ENCODE results near the gene MTPN. TPM values are rescaled to one million over a fixed set of nuclear protein-coding genes. Genes with fewer than 3 reads are reported as not detected.

Gene MTPN
- total RNA-seq, 4 donors from 2014 or later, result 116 to 128 (median 125) TPM

DNA sequence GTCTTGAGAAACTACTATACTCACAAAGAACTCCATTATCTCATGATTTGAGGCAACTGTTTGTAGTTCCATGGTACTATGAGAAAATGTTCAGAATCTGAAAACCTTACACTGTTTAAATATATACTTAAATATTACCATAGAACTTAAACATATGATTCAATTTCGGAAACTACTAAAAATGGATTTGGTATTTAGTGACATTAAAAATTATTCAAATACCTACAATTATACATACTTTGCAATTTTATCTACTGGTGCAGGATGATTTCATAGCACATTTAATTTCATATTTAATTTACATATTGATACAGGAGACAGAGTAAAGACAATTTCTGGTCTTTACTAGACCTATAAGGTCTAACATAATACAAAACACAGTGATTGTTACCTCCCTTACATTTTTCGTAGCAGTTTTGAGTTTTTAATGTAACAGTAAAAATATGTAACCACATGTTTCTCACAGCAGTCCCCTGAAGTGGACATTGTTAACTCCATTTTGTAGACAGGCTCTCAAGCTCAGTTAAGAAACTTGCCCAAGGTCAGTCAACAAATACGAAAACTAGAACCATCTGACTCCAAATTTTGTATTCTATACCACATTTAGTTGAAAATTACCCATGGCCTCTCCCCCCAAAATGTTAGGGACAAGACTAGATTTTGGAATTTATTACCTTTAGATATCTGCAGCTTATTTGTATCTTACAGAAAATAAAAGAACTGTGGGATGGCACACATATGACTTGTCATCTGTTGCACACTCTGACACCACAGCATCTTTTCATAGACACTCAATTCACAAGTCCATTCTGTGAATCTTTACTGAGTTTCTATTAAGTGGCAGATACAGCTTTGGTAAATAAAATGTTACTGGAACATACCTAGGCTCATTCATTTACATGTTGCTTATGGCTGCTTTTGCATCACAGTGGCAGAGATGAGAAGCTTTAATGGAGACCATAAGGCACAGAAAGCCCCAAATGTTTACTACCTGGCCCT lies 36.8 kb downstream of the MTPN start:
- intact Hi-C loops (cut with DNase I), result no loop called here
- Histone ChIP-seq H3K36me3 (no peaks in the 10 kb centered on the region), H3K4me3 (replicated peaks in 1 of 3) (no peak overlapping the region), H3K9me3 (no peaks in the 10 kb centered on the region), H3K27ac (no peak overlapping the region), H3K27me3 (no peaks in the 10 kb centered on the region), H3K4me1 (peaks cover 15 to 21% of the 10 kb centered on the region in 2 donors)
- DNase-seq, result no peak
- TF ChIP-seq, protein P1, sequence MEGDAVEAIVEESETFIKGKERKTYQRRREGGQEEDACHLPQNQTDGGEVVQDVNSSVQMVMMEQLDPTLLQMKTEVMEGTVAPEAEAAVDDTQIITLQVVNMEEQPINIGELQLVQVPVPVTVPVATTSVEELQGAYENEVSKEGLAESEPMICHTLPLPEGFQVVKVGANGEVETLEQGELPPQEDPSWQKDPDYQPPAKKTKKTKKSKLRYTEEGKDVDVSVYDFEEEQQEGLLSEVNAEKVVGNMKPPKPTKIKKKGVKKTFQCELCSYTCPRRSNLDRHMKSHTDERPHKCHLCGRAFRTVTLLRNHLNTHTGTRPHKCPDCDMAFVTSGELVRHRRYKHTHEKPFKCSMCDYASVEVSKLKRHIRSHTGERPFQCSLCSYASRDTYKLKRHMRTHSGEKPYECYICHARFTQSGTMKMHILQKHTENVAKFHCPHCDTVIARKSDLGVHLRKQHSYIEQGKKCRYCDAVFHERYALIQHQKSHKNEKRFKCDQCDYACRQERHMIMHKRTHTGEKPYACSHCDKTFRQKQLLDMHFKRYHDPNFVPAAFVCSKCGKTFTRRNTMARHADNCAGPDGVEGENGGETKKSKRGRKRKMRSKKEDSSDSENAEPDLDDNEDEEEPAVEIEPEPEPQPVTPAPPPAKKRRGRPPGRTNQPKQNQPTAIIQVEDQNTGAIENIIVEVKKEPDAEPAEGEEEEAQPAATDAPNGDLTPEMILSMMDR (IDR thresholded peaks at IDR 0.05), result no peak
- TF ChIP-seq POLR2A (IDR thresholded peaks at IDR 0.05), result no peak
- 98% methylated on average over 3 of the region's 3 CpGs for WGBS, 2 donors

DNA sequence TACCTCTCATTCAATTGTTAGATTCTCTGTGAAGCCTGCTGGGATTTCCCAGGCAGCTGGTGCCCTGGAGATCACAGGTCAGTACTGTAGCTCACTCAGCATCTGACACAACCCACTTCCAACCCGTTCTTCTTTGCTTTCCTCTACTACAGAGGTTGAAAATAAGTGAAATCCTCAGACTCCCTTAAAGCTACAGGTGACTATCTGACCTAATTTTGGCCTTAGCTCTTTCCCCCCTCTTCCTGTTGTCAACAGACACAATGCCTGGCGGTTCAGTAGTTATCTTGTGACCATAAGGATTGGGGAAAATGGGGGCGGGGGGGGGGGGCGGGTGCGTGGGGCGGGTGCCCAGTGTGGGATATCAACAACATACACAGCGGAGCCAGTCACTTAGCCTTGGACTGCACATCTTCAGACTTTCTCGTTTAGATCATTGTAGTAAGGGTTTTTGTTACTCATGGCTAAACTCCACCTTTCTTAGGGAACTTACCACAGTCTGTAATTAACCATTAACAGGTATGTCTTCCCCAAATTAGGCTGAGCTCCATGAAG lies 37.8 kb downstream of the MTPN start:
- peaks cover 15 to 26% of the 10 kb centered on the region in 2 donors for H3K4me1 ChIP-seq
- H3K27me3 ChIP-seq, result no peaks in the 10 kb centered on the region
- DNase-seq, result no peak
- H3K4me3 ChIP-seq (replicated peaks in 1 of 3), result no peak overlapping the region
- WGBS, 2 donors, result 60 to 69% methylated on average over 8 of the region's 8 CpGs
- no peak overlapping the region for H3K27ac ChIP-seq
- no peaks in the 10 kb centered on the region for H3K36me3 ChIP-seq
- no peak for TF ChIP-seq POLR2A (IDR thresholded peaks at IDR 0.05)
- TF ChIP-seq, protein P1 (IDR thresholded peaks at IDR 0.05), result no peak
- intact Hi-C loops (cut with DNase I), result no loop called here
- no peaks in the 10 kb centered on the region for H3K9me3 ChIP-seq

DNA sequence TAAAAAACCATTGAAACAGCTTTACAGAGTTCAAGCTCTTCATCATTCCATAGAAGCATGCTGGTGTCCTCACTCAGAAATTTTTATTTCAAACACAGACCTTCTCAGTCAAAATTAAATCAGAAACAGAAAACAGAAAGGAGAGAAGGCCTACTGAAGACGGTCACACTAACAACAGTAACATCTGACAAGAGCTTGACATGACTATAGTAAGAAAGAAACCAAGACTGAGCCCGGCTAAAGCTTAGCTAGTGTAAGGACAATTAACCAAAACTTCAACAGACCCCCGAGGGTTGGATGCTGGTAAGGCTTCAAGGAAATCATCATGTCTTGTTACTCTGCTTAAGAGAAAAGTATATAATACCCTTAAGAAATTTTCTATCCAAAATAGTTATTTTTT lies 38.6 kb downstream of the MTPN start:
- H3K36me3 ChIP-seq, result no peaks in the 10 kb centered on the region
- no peak overlapping the region for H3K4me3 ChIP-seq (replicated peaks in 1 of 3)
- intact Hi-C loops (cut with DNase I), result no loop called here
- no peak for DNase-seq
- H3K27me3 ChIP-seq, result no peaks in the 10 kb centered on the region
- peaks cover 15 to 26% of the 10 kb centered on the region in 2 donors for H3K4me1 ChIP-seq
- WGBS, 2 donors, result 79 to 83% methylated on average over 3 of the region's 3 CpGs
- no peaks in the 10 kb centered on the region for H3K9me3 ChIP-seq
- H3K27ac ChIP-seq, result no peak overlapping the region
- no peak for TF ChIP-seq POLR2A (IDR thresholded peaks at IDR 0.05)
- TF ChIP-seq, protein P1 (IDR thresholded peaks at IDR 0.05), result no peak

DNA sequence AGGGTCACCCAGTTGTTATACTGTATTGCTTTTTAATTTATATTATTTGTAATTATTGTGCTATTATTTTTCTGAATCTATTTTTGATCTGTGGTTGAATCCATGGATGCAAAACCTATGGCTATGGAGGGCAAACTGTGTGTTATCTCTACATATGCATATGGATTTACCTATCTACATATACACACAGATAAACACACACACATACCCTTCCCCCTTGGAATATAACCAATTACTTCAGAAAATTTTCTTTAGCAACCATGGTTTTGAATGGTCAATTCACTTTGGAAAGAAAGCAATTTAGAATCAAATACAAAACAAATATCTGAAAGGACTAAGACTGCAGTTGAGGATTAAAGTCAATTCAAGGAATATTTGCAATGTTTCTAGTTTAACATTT lies 39.1 kb downstream of the MTPN start:
- H3K27me3 ChIP-seq, result no peaks in the 10 kb centered on the region
- H3K4me3 ChIP-seq (replicated peaks in 1 of 3), result no peak overlapping the region
- TF ChIP-seq POLR2A (IDR thresholded peaks at IDR 0.05), result no peak
- peaks cover 15 to 26% of the 10 kb centered on the region in 2 donors for H3K4me1 ChIP-seq
- intact Hi-C loops (cut with DNase I), result no loop called here
- no peak overlapping the region for H3K27ac ChIP-seq
- H3K9me3 ChIP-seq, result no peaks in the 10 kb centered on the region
- DNase-seq, result no peak
- no peaks in the 10 kb centered on the region for H3K36me3 ChIP-seq

DNA sequence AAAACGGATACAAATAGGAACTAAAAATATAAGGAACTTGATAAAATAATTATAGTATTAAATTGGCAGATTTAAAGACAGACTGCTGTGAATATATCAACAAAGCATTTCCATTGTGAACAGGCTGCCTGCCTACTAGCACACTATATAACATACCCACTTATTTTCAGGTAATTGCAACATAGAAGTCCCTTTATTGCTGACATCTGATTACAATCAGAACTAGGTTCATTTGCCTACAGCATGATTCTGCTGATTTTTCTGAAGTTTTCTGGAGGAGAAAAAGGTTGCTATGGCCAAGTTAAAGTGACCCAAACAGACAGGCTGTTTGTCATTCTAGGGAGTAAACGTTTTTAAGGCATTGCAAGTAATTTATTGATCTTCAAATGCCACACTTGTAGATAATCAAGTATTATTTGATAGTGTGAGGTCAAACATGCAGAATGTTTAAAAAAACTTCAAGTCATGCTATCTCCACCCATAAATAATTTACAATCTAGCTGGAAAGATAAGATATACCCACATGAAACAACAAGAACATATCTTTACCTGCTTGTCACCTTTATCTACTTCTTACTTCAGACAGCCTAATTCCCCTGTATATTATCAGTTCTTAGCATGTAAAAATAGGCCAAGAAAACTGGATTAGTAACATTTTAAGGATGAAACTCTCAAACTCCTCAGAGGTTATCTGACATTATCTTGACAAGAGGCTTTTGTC lies 40.5 kb downstream of the MTPN start:
- 48 to 59% methylated on average over 2 of the region's 2 CpGs for WGBS, 2 donors
- no peaks in the 10 kb centered on the region for H3K36me3 ChIP-seq
- no peak overlapping the region for H3K27ac ChIP-seq
- intact Hi-C loops (cut with DNase I), result no loop called here
- TF ChIP-seq, protein P1 (IDR thresholded peaks at IDR 0.05), result no peak
- TF ChIP-seq POLR2A (IDR thresholded peaks at IDR 0.05), result no peak
- no peaks in the 10 kb centered on the region for H3K9me3 ChIP-seq
- DNase-seq, result no peak
- H3K4me1 ChIP-seq, result peaks cover 20 to 36% of the 10 kb centered on the region in 2 donors
- no peaks in the 10 kb centered on the region for H3K27me3 ChIP-seq
- no peak overlapping the region for H3K4me3 ChIP-seq (replicated peaks in 1 of 3)
